OCI-LY3 (cell line): ENCODE results near the gene CBLIF.

Source experiments
- H2AFZ ChIP-seq: fragments of 200-600, 300-600 bp; shearing (Covaris generic); 2 replicates; pipeline ENCODE4 v1.6.0; 2014; ENCODE audit warnings: antibody characterized with exemption, low read depth, low read length
- H3K27ac ChIP-seq: fragments of 200-600, 300-600 bp; sonication (generic); 2 replicates; pipeline ENCODE4 v1.5.1; 2014; ENCODE audit warnings: mild to moderate bottlenecking, low read length, moderate library complexity, mixed read lengths
- H3K27me3 ChIP-seq: fragments of 200-600, 300-600 bp; sonication (generic); 2 replicates; pipeline ENCODE4 v1.6.1; 2014; ENCODE audit warnings: low read depth, low read length, mixed read lengths
- H3K36me3 ChIP-seq: fragments of 200-600, 300-600 bp; sonication (generic); replicated peaks from 2 replicates; pipeline ENCODE3; 2014; ENCODE audit warnings: low read depth, low read length, mixed read lengths
- H3K4me1 ChIP-seq: fragments of 300-600, 200-600 bp; sonication (generic); 2 replicates; pipeline ENCODE4 v1.6.1; 2014; ENCODE audit warnings: low read length, mixed read lengths
- H3K4me2 ChIP-seq: fragments of 200-600, 300-600 bp; sonication (generic); 2 replicates; pipeline ENCODE4 v1.6.1; 2014; ENCODE audit warnings: low read length, mixed read lengths
- H3K4me3 ChIP-seq: fragments of 300-600, 200-600 bp; sonication (generic); 2 replicates; pipeline ENCODE4 v1.5.1; 2014; ENCODE audit warnings: antibody characterized with exemption, mild to moderate bottlenecking, low read length, moderate library complexity
- H3K79me2 ChIP-seq: fragments of 300-600, 200-600 bp; shearing (Covaris generic); 2 replicates; pipeline ENCODE4 v1.6.1; 2014; ENCODE audit warnings: mild to moderate bottlenecking, low read length, mixed read lengths
- H3K9ac ChIP-seq: fragments of 300-600, 200-600 bp; shearing (Covaris generic); 2 replicates; pipeline ENCODE4 v1.6.0; 2014; ENCODE audit warnings: mild to moderate bottlenecking, low read length, moderate library complexity
- H3K9me3 ChIP-seq: fragments of 200-600, 300-600 bp; shearing (Covaris generic); 2 replicates; pipeline ENCODE4 v1.6.1; 2014; ENCODE audit warnings: low read length, mixed read lengths; ENCODE audit not compliant: insufficient read depth
- H4K20me1 ChIP-seq: fragments of 200-600, 300-600 bp; sonication (generic); 2 replicates; pipeline ENCODE4 v1.6.1; 2016; ENCODE audit warnings: low read length, mixed read lengths; ENCODE audit not compliant: insufficient read depth
- EZH2phosphoT487 ChIP-seq: fragments of 200-600 bp; shearing (Covaris generic); IDR thresholded peaks from 2 replicates; pipeline ENCODE4 v1.6.1; 2018; ENCODE audit warnings: antibody characterized with exemption, mixed run types, low read depth
- TF ChIP-seq, protein P1 (sequence below): fragments of 200-600, 300-600 bp; sonication (generic); IDR thresholded peaks from 2 replicates; pipeline ENCODE4 v1.5.1; 2014; ENCODE audit warnings: antibody characterized with exemption, low read length, low read depth

CBLIF gene

GRCh38 chr11:59839615-59840014 lies 5.7 kb downstream of the CBLIF start:
- Histone ChIP-seq H3K27me3 (peaks cover 6% of the 10 kb centered on the region; the same call in 1 of the 2 replicates), H3K4me1 (no peaks in the 10 kb centered on the region), H3K9me3 (no peaks in the 10 kb centered on the region), H4K20me1 (no peaks in the 10 kb centered on the region), H3K9ac (no peak overlapping the region), H3K27ac (no peak overlapping the region), H3K4me3 (no peak overlapping the region), H3K36me3 (no peaks in the 10 kb centered on the region), H3K79me2 (no peaks in the 10 kb centered on the region), H2AFZ (no peak overlapping the region), H3K4me2 (no peak overlapping the region)
- no peak for TF ChIP-seq EZH2phosphoT487
- TF ChIP-seq, protein P1, sequence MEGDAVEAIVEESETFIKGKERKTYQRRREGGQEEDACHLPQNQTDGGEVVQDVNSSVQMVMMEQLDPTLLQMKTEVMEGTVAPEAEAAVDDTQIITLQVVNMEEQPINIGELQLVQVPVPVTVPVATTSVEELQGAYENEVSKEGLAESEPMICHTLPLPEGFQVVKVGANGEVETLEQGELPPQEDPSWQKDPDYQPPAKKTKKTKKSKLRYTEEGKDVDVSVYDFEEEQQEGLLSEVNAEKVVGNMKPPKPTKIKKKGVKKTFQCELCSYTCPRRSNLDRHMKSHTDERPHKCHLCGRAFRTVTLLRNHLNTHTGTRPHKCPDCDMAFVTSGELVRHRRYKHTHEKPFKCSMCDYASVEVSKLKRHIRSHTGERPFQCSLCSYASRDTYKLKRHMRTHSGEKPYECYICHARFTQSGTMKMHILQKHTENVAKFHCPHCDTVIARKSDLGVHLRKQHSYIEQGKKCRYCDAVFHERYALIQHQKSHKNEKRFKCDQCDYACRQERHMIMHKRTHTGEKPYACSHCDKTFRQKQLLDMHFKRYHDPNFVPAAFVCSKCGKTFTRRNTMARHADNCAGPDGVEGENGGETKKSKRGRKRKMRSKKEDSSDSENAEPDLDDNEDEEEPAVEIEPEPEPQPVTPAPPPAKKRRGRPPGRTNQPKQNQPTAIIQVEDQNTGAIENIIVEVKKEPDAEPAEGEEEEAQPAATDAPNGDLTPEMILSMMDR = no peak

GRCh38 chr11:59833602-59834001 lies 11.7 kb downstream of the CBLIF start:
- Histone ChIP-seq H4K20me1 (no peaks in the 10 kb centered on the region), H3K27ac (no peak overlapping the region), H3K9ac (no peak overlapping the region), H3K4me1 (no peaks in the 10 kb centered on the region), H2AFZ (no peak overlapping the region), H3K27me3 (peaks cover 6% of the 10 kb centered on the region; the same call in 1 of the 2 replicates), H3K79me2 (no peaks in the 10 kb centered on the region), H3K4me2 (no peak overlapping the region), H3K9me3 (no peaks in the 10 kb centered on the region), H3K36me3 (no peaks in the 10 kb centered on the region), H3K4me3 (no peak overlapping the region)
- TF ChIP-seq, protein P1 = no peak
- no peak for TF ChIP-seq EZH2phosphoT487

- no peaks in the 10 kb centered on the region for H3K9me3 ChIP-seq
- no peaks in the 10 kb centered on the region for H3K4me1 ChIP-seq
- peak overlapping the region; percentile 23; the same call in 1 of the 2 replicates for H3K4me2 ChIP-seq
Measured at GRCh38 chr11:59829358-59829757, 15.9 kb downstream of the CBLIF start.

DNA sequence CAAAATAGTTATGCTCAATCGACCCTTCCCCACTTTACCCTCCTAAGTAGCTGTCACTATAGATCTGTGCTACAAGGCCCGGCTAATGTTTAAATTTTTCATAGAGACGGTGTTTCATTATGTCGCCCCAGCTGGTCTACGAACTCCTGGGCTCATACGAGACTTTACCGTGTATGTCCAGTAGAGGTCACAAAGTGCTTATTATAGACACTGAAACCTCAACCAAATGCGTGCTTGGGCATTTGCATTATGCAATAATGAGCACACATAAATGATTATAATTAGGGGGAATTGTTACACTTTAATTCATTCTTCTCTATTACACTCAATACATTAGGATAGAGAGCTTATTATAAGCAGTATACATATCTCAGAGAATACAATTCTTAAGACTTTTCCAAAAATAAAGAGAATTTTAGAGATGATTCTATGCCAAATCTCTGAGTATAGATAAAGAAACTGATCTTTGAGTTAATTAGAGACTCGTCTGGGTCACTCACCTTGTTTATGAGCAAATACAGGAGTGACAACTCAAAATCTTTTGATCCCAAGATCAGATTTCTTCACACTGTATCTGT lies 22.2 kb downstream of the CBLIF start:
- Histone ChIP-seq H3K9me3 (no peaks in the 10 kb centered on the region), H3K27me3 (no peaks in the 10 kb centered on the region), H3K4me2 (peak overlapping the region; percentile 12), H2AFZ (no peak overlapping the region), H3K36me3 (no peaks in the 10 kb centered on the region), H4K20me1 (no peaks in the 10 kb centered on the region), H3K79me2 (no peaks in the 10 kb centered on the region), H3K4me1 (no peaks in the 10 kb centered on the region), H3K4me3 (no peak overlapping the region), H3K9ac (no peak overlapping the region), H3K27ac (no peak overlapping the region)
- TF ChIP-seq, protein P1 = peak; percentile 74
- no peak for TF ChIP-seq EZH2phosphoT487

More at GRCh38 chr11:59829358-59829757, 15.9 kb downstream of the CBLIF start:
- TF ChIP-seq, protein P1 = no peak
- no peak for TF ChIP-seq EZH2phosphoT487
- H3K79me2 ChIP-seq = no peaks in the 10 kb centered on the region
- no peaks in the 10 kb centered on the region for H4K20me1 ChIP-seq
- H3K4me3 ChIP-seq = no peak overlapping the region
- no peak overlapping the region for H3K9ac ChIP-seq
- H2AFZ ChIP-seq = peak overlapping the region; percentile 27; the same call in 1 of the 2 replicates
- H3K36me3 ChIP-seq = no peaks in the 10 kb centered on the region
- no peak overlapping the region for H3K27ac ChIP-seq
- H3K27me3 ChIP-seq = no peaks in the 10 kb centered on the region
